ENCODE results near the gene NFKBIA. TPM values are rescaled to one million over a fixed set of nuclear protein-coding genes. Genes with fewer than 3 reads are reported as not detected.

NFKBIA gene
- total and polyA plus RNA-seq, 2 of the 8 experiments (the other 6 are each of a cell fraction or from before 2014, with no cell fraction given) = 25.9 to 49.7 TPM

DNA sequence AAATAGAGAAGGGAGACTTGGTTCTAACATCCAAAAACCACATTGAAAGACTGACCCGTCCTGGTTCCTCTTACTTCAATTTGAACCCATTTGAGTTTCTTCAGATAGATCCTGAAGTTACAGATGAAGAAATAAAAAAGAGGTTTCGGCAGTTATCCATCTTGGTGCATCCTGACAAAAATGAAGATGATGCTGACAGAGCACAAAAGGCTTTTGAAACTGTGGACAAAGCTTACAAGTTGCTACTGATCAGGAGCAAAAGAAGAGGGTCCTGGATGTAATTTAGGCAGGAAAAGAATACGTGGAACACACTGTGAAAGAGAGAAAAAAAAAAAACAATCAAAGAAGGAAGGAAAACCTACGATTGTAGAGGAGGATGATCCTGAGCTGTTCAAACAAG, 25.4 kb upstream of the NFKBIA start (continued):
- TF ChIP-seq RNF2 (IDR thresholded peaks at IDR 0.05; ENCODE audit: borderline replicate concordance, low read depth, low read length, missing control alignments, poor library complexity, severe bottlenecking) = no peak
- no peak for TF ChIP-seq GTF2F1 (IDR thresholded peaks at IDR 0.05; ENCODE audit: borderline replicate concordance, low read depth, low read length)
- no peak for TF ChIP-seq MAFK (IDR thresholded peaks at IDR 0.05; ENCODE audit: low read depth, low read length)
- no peak for TF ChIP-seq FOSL1 (IDR thresholded peaks at IDR 0.05; ENCODE audit: insufficient read depth, low read depth, low read length)
- no peak for TF ChIP-seq POLR2AphosphoS5 (IDR thresholded peaks at IDR 0.05; ENCODE audit: low read depth, low read length)

Measured in H1 (cell line).